HG03520 (cell line): ENCODE measurements around the gene SDHAF4.
"Not testable (repeated sequence)": the region's sequence is repeated elsewhere in the genome, so short reads cannot be mapped to it uniquely, and the experiment has no call there.

Source experiments
- ATAC-seq: cut with Tn5 transposase; IDR thresholded peaks from one replicate; pipeline ENCODE4 v1.9.1; 2021; ENCODE audit warnings: mild to moderate bottlenecking, moderate library complexity; ENCODE audit not compliant: unreplicated experiment

Gene SDHAF4

GRCh38 chr6:70566751-70567382, at the start of gene SDHAF4:
TSS of gene SDHAF4 (plus strand) at chr6:70566930. CDS start at chr6:70566941, 11 bp downstream.
- ATAC-seq, result peak; percentile 99

DNA sequence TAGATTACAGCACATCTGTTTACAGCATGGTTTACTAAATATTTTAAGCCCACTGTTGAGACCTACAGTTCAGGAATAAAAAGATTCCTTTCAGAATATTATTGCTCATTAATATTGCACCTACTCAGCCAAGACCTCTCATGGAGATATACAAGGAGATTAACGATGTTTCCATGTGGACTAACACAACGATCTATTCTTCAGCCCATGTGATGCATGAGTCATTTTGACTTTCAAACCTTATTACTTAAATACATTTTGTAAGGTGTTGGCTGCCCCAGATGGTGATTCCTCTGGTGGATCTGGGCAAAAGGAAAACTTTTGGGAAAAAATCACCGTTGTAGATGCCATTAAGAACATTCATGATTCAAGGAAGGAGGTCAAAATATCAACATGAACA, 48.0 kb upstream of the SDHAF4 start:
- no peak for ATAC-seq

DNA sequence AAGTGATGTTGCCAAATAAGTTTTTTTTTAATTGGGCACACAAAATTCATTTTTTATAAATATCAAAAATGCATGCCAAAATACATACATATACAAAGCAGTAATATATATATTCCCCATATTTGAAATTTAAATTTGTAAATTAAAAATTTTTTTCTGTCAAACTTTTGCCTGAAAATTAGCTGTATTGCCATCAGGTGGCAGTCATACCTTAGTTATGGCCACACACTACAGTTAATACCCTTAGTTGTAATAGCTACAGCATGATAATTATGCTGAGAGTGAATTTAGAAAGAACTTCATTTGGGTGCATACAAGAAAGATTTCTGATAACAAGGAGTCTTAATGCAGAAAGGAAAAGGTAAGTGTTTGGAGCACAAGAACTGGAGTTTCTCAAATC, 46.2 kb upstream of the SDHAF4 start:
- ATAC-seq, result no peak

- ATAC-seq, result no peak
Observed at GRCh38 chr6:70524721-70525286, 41.9 kb upstream of the SDHAF4 start.

- ATAC-seq, result no peak
Observed at GRCh38 chr6:70527071-70527737, 39.5 kb upstream of the SDHAF4 start.

DNA sequence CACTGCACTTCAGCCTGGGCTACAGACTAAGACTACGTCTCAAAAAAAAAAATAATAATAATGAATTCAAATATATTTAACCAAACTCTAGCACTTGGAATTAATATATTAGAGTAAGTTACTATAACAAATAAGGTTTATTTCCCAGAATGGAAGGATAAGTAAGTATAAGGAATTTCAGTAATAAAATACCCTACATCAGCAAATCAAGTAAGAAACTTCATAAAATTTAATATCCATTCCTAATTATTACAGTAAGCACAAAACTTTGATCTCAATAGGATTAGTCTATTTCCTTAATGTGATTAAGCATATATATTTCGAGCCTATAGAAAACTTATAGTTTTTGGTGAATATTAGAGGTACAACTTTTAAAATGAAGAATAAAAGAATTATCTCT, 36.7 kb upstream of the SDHAF4 start:
- no peak for ATAC-seq

DNA sequence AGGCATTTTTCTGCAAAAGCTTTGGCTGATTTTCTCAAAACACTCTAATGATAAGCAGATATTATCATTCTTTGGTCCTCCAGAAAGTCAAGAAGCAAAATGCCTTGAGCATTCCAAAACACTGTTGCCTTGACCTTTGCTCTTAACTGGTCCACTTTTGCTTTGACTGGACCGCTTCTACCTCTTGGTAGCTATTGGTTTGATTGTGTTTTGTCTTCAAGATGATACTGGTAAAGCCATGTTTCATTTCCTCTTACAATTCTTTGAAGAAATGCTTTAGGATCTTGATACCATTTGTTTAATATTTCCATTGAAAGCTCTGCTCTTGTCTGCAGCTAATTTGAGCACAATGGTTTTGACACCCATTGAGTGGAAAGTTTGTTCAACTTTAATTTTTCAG, 35.6 kb upstream of the SDHAF4 start:
- ATAC-seq, result no peak

- ATAC-seq, result no peak
Observed at GRCh38 chr6:70537266-70537665, 29.5 kb upstream of the SDHAF4 start.

- ATAC-seq, result peak; percentile 83
Observed at GRCh38 chr6:70538376-70538775, 28.4 kb upstream of the SDHAF4 start.

DNA sequence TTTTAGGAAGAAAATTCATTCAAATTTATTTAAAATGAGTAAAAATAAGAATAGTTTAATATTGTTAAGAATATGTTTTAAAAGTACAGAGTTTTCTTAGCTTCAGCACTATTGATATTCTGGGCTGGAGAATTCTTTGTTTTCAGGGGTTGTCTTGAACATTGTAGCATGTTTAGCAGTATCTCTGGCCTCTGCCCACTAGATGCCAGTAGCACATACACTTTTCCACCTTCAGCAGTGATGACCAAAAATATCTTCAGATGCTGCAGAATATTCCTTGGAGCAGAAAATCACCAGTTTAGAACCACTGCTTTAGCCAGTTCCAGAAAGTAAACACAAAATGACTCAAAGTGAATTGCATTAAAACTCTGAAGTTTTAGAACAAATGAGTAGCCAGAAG, 19.4 kb upstream of the SDHAF4 start:
- ATAC-seq, result no peak

GRCh38 chr6:70547905-70548304, 18.8 kb upstream of the SDHAF4 start:
- ATAC-seq, result no peak

GRCh38 chr6:70549327-70549726, 17.4 kb upstream of the SDHAF4 start:
- no peak for ATAC-seq

DNA sequence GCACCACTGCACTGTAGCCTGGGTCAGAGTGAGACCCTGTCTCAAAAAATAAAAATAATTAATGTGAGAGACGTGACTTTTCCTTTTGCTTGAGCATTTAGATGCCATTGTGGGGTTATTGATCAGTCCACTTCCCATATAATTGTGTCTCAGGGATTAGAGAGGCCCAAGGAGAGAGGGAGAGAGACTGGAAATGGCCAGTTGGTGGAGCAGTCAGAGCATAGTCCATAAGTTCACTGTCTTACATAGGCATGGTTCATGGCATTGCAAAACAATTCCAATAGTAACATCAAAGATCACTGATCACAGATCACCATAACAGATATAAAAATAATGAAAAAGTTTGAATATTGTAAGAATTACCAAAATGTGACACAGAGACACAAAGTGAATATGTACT, 15.2 kb upstream of the SDHAF4 start:
- ATAC-seq, result no peak

DNA sequence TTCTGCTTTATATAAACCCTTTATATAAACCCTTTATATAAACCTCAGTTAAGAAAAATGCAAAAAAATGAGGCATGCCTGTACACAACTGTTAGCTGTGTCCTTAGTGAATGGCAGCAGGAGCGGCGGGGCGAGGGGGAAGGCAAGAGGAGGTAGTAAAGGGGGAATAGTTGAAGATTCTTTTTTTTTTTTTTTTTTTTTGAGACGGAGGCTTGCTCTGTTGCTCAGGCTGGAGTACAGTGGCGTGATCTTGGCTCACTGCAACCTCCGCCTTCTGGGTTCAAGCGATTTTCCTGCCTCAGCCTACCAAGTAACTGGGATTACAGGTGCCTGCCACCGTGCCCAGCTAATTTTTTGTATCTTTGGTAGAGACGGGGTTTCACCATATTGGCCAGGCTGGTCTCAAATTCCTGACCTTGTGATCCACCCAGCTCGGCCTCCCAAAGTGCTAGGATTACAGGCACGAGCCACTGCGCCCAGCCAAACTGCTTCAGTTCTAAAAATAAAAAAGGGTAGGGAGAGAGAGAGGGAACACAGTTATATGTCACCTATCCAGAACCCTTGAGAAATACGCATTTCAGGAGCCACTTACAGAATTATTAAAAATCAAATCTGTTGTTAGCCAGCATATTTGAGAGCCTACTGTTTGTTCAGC, 14.3 kb upstream of the SDHAF4 start:
- not testable (repeated sequence) for ATAC-seq

DNA sequence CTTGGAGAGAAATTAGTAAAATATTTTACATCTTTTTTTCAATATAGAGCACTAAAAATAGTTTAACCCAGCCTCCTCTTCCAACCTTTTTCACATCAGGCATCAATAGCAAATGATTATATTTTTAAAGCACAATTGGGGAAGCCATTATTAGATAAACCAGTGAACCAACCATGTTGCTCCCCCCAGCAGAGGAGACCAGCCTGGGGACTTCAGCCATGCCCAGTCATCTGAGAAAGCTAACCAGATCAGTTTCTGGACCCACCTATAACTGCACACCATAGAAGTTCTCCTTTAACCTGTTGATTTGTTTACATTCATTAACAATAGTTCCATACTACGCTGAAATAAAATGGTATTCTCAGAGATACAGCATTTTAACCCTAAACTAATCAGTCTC, 13.8 kb upstream of the SDHAF4 start:
- no peak for ATAC-seq

DNA sequence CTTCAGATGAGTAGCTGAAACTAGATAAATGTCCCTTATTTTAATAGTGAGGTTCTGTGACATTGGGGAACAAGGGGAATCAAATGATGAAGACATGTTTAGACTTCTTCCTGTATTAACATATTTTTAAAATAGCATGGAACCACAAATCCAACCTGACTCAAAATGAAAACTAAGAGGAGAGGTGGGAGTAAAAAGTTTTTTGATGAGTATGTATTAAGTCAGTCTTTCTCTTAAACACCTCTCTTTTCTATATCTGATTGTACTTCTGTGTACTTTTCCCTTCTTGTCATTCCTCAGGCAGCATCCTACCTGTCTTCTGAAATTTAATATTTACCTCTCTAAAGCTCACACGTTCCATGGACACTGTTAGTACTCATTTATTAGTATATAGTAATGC, 8.7 kb upstream of the SDHAF4 start:
- no peak for ATAC-seq

GRCh38 chr6:70562401-70562800, 4.3 kb upstream of the SDHAF4 start:
- ATAC-seq, result not testable (repeated sequence)

- ATAC-seq, result no peak
Observed at GRCh38 chr6:70563530-70563929, 3.2 kb upstream of the SDHAF4 start.

GRCh38 chr6:70574643-70575042, 7.9 kb downstream of the SDHAF4 start:
- ATAC-seq, result no peak

DNA sequence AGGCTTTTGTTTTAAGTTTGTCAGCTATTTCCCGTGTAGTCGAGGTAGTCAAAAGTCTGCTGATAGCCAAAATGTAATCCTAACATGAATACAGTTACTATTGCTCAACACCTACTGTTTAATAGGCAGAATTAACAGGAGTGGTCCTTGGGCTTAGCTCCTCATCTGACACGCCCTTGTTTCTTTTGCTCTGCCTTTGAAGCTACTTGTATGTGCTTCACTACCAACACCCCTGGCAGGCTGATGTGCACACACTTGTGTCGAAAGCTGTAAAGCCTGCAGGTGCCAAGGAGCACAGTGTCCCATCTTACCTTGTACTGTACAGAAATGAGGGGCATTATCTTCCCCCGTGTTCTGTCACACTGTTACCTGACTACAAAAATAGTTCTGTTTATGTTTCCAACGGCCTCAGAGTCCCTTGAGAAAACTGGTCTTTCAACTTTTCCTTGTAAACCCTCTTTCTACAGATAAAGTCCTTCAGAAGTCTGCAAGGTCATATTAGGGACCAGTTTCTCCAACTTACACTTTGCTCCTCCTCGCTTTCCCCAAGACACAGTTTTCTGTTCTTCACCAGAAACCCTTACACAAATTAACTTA, 9.3 kb downstream of the SDHAF4 start:
- no peak for ATAC-seq

DNA sequence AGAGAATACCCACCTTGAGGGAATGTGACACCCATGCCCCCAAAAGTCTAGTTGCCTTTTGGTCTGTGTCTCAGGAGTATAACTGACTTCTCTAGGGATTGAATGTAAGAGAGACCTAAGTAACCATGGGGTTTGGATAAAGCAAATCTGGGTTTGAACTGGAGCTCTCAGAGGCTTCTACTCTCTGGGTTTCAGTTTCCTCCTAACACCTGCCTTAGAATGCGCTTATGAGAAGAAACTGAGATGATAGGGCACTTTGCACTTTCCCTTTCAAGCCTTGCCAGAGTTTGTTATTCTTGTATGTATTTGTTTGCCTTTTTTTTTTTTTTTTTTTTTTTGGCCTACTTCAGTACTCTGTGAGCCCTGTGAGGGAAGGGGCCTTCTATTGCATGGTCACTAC, 19.4 kb downstream of the SDHAF4 start:
- peak; percentile 97 for ATAC-seq

- no peak for ATAC-seq
Observed at GRCh38 chr6:70590400-70590799, 23.7 kb downstream of the SDHAF4 start.
